Testis (tissue), 2 donors: ENCODE data around the gene FAM193B.

Source experiments
- POLR2A ChIP-seq: fragments of 450-650 bp; IDR thresholded peaks from one replicate; pipeline ENCODE4 v1.6.1; 2017; ENCODE audit warnings: antibody characterized with exemption, mild to moderate bottlenecking, moderate library complexity
- TF ChIP-seq, protein P1 (sequence below), 3 experiments: fragments of 450-650 bp in 2 of 3; fragments of 200-600 bp in 1 of 3; sonication (generic) in 1 of 3; IDR thresholded peaks; one replicate each; pipeline ENCODE4 v1.5.1; 2016 to 2019; ENCODE audit warnings: antibody characterized with exemption in 3 of 3, mild to moderate bottlenecking in 2 of 3, moderate library complexity in 1 of 3

DNA sequence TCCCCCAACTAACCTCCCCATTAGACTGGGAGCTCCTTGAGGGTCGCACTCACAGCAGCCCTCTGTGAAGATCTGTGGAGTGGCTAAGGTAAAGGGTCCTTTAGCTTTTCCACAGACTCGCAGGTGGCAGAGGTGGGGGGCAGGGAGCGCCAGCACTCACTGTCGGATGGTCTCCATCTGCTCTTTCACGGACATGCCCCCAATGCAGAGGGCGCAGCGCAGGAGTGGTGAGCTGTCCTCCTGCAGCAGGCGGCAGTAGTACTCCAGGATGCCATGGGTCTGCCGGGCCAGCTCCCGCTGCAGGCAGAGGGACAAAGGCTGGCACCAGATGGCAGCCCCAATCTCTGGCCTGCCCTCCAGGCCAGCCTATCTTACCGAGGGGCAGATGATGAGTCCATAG, 39.8 kb downstream of the FAM193B start:
- TF ChIP-seq, protein P1, sequence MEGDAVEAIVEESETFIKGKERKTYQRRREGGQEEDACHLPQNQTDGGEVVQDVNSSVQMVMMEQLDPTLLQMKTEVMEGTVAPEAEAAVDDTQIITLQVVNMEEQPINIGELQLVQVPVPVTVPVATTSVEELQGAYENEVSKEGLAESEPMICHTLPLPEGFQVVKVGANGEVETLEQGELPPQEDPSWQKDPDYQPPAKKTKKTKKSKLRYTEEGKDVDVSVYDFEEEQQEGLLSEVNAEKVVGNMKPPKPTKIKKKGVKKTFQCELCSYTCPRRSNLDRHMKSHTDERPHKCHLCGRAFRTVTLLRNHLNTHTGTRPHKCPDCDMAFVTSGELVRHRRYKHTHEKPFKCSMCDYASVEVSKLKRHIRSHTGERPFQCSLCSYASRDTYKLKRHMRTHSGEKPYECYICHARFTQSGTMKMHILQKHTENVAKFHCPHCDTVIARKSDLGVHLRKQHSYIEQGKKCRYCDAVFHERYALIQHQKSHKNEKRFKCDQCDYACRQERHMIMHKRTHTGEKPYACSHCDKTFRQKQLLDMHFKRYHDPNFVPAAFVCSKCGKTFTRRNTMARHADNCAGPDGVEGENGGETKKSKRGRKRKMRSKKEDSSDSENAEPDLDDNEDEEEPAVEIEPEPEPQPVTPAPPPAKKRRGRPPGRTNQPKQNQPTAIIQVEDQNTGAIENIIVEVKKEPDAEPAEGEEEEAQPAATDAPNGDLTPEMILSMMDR (IDR thresholded peaks at IDR 0.05): no peak
- no peak for TF ChIP-seq POLR2A
